ENCODE results near the gene MYO3A. TPM values are rescaled to one million over a fixed set of nuclear protein-coding genes. Genes with fewer than 3 reads are reported as not detected.
"Not testable (repeated sequence)": the region's sequence is repeated elsewhere in the genome, so short reads cannot be mapped to it uniquely, and the experiment has no call there.

The MYO3A gene
- total RNA-seq, 3 donors from 2014 or later = 0.29 to 0.33 TPM; not detected in 1

- no peak overlapping the region for H3K27ac ChIP-seq
- no peaks in the 10 kb centered on the region for H3K9me3 ChIP-seq
- H3K36me3 ChIP-seq = no peaks in the 10 kb centered on the region
- H3K4me1 ChIP-seq = no peaks in the 10 kb centered on the region
- no peaks in the 10 kb centered on the region for H3K27me3 ChIP-seq
- no peak overlapping the region for H3K4me3 ChIP-seq
- intact Hi-C loops (cut with DNase I; ENCODE audit: low total_unique reads) = no loop called here
- DNase-seq (ENCODE audit: low spot score in 2 of 2) = no peak
- TF ChIP-seq CTCF (IDR thresholded peaks at IDR 0.05) (no peak), POLR2A (IDR thresholded peaks at IDR 0.05) (no peak), POLR2AphosphoS5 (IDR thresholded peaks at IDR 0.05) (no peak)
Observed at GRCh38 chr10:26048756-26049155, 114.7 kb downstream of the MYO3A start.

GRCh38 chr10:26052326-26052725 is 118.3 kb downstream of the MYO3A start:
- Histone ChIP-seq H3K36me3 (no peaks in the 10 kb centered on the region), H3K9me3 (peaks cover 0 to 9% of the 10 kb centered on the region in 2 donors), H3K27ac (no peak overlapping the region), H3K4me1 (no peaks in the 10 kb centered on the region), H3K27me3 (no peaks in the 10 kb centered on the region), H3K4me3 (no peak overlapping the region)
- TF ChIP-seq CTCF (IDR thresholded peaks at IDR 0.05) (no peak), POLR2AphosphoS5 (IDR thresholded peaks at IDR 0.05) (no peak), POLR2A (IDR thresholded peaks at IDR 0.05) (no peak)
- no peak for DNase-seq (ENCODE audit: low spot score in 2 of 2)
- intact Hi-C loops (cut with DNase I; ENCODE audit: low total_unique reads) = no loop called here

GRCh38 chr10:26057466-26057865 is 123.4 kb downstream of the MYO3A start:
- Histone ChIP-seq H3K4me3 (no peak overlapping the region), H3K36me3 (no peaks in the 10 kb centered on the region), H3K27ac (no peak overlapping the region), H3K9me3 (peaks cover 0 to 9% of the 10 kb centered on the region in 2 donors), H3K27me3 (no peaks in the 10 kb centered on the region), H3K4me1 (no peaks in the 10 kb centered on the region)
- TF ChIP-seq POLR2A (IDR thresholded peaks at IDR 0.05) = no peak
- TF ChIP-seq CTCF (IDR thresholded peaks at IDR 0.05) = no peak
- TF ChIP-seq POLR2AphosphoS5 (IDR thresholded peaks at IDR 0.05) = no peak
- intact Hi-C loops (cut with DNase I; ENCODE audit: low total_unique reads) = no loop called here
- DNase-seq (ENCODE audit: low spot score in 2 of 2) = no peak

GRCh38 chr10:26064106-26064505 is 130.1 kb downstream of the MYO3A start:
- Histone ChIP-seq H3K4me3 (no peak overlapping the region), H3K9me3 (no peaks in the 10 kb centered on the region), H3K27me3 (no peaks in the 10 kb centered on the region), H3K4me1 (no peaks in the 10 kb centered on the region), H3K27ac (no peak overlapping the region), H3K36me3 (no peaks in the 10 kb centered on the region)
- no peak for TF ChIP-seq POLR2A (IDR thresholded peaks at IDR 0.05)
- no peak for TF ChIP-seq CTCF (IDR thresholded peaks at IDR 0.05)
- TF ChIP-seq POLR2AphosphoS5 (IDR thresholded peaks at IDR 0.05) = no peak
- no peak for DNase-seq (ENCODE audit: low spot score in 2 of 2)
- intact Hi-C loops (cut with DNase I; ENCODE audit: low total_unique reads) = no loop called here

GRCh38 chr10:26067680-26068079 is 133.7 kb downstream of the MYO3A start:
- Histone ChIP-seq H3K9me3 (no peaks in the 10 kb centered on the region), H3K4me1 (no peaks in the 10 kb centered on the region), H3K27me3 (no peaks in the 10 kb centered on the region), H3K36me3 (no peaks in the 10 kb centered on the region), H3K4me3 (no peak overlapping the region), H3K27ac (no peak overlapping the region)
- DNase-seq (ENCODE audit: low spot score in 2 of 2) = no peak
- TF ChIP-seq POLR2AphosphoS5 (IDR thresholded peaks at IDR 0.05) (no peak), POLR2A (IDR thresholded peaks at IDR 0.05) (no peak), CTCF (IDR thresholded peaks at IDR 0.05) (no peak)
- intact Hi-C loops (cut with DNase I; ENCODE audit: low total_unique reads) = no loop called here

GRCh38 chr10:26080971-26081370 is 146.9 kb downstream of the MYO3A start:
- DNase-seq (ENCODE audit: low spot score in 2 of 2); H3K27me3 ChIP-seq; H3K4me3 ChIP-seq; H3K27ac ChIP-seq; intact Hi-C loops (cut with DNase I; ENCODE audit: low total_unique reads); H3K36me3 ChIP-seq; H3K9me3 ChIP-seq; H3K4me1 ChIP-seq: not testable (repeated sequence)

Measured in breast epithelium (tissue), 4 donors.